IMR-90 (cell line): Measurements from ENCODE around the gene FMNL3. TPM values are rescaled to one million over a fixed set of nuclear protein-coding genes. Genes with fewer than 3 reads are reported as not detected.

Experiments
- ATAC-seq: fragments of 200-7000 bp; cut with Tn5 transposase; 2 replicates; pipeline ENCODE4 v1.9.1; 2020; ENCODE audit warnings: low read depth, mild to moderate bottlenecking, moderate library complexity
- BruUV-seq: library from RNA; stranded (reverse); fragments of 400-500 nt; replicated peaks from 2 replicates; lab custom pipeline; 2021; lab: Mats Ljungman, UMichigan
- CTCF ChIA-PET: fragments of 300-600 bp; formaldehyde crosslinking; extraction: SDS; loops from one replicate; lab custom pipeline; 2021; ENCODE audit warnings: antibody characterized with exemption; lab: Yijun Ruan, JAX
- POLR2A ChIA-PET: fragments of 300-600 bp; sonication (Branson Sonifier 250); formaldehyde crosslinking; loops from one replicate; lab custom pipeline; 2022; ENCODE audit warnings: antibody characterized with exemption; ENCODE audit not compliant: unreplicated experiment; lab: Charles Lee
- DNase-seq: peaks from one replicate; pipeline ENCODE4 v3.0.0; 2013
- H2AFZ ChIP-seq: replicated peaks from 2 replicates; pipeline ENCODE3; 2013; ENCODE audit warnings: low read length, mild to moderate bottlenecking; ENCODE audit not compliant: poor library complexity
- H2AK5ac ChIP-seq: 2 replicates; pipeline ENCODE4 v1.6.1; 2013; ENCODE audit warnings: low read depth, low read length, inconsistent platforms
- H2AK9ac ChIP-seq: replicated peaks from 2 replicates; pipeline ENCODE3; 2013; ENCODE audit warnings: mild to moderate bottlenecking, low read depth, low read length, moderate library complexity; ENCODE audit not compliant: poor library complexity
- H2BK120ac ChIP-seq: 2 replicates; pipeline ENCODE4 v1.6.1; 2013; ENCODE audit warnings: low read depth, low read length, inconsistent platforms
- H2BK15ac ChIP-seq: 3 replicates; pipeline ENCODE4 v1.6.1; 2013; ENCODE audit warnings: low read depth, low read length, inconsistent platforms
- H2BK20ac ChIP-seq: 2 replicates; pipeline ENCODE4 v1.6.1; 2013; ENCODE audit warnings: low read depth, mild to moderate bottlenecking, inconsistent platforms, low read length, moderate library complexity
- H2BK5ac ChIP-seq: 2 replicates; pipeline ENCODE4 v1.6.1; 2013; ENCODE audit warnings: mild to moderate bottlenecking, low read depth, low read length, inconsistent platforms; ENCODE audit not compliant: poor library complexity, severe bottlenecking
- H3K14ac ChIP-seq: replicated peaks from 2 replicates; pipeline ENCODE4 v1.6.1; 2013; ENCODE audit warnings: low read depth, low read length, inconsistent platforms
- H3K18ac ChIP-seq: 2 replicates; pipeline ENCODE4 v1.6.1; 2013; ENCODE audit warnings: low read depth, low read length, control low read depth
- H3K23ac ChIP-seq: 2 replicates; pipeline ENCODE4 v1.6.1; 2013; ENCODE audit warnings: low read depth, low read length, inconsistent platforms
- H3K27ac ChIP-seq: 2 replicates; pipeline ENCODE4 v1.5.1; 2013; ENCODE audit warnings: mild to moderate bottlenecking, control low read depth, low read length; ENCODE audit not compliant: insufficient read depth
- H3K27me3 ChIP-seq: 2 replicates; pipeline ENCODE4 v1.6.1; 2013; ENCODE audit warnings: low read length; ENCODE audit not compliant: control insufficient read depth, insufficient read depth
- H3K36me3 ChIP-seq: 2 replicates; pipeline ENCODE4 v1.6.1; 2013; ENCODE audit warnings: low read length, mixed read lengths; ENCODE audit not compliant: control insufficient read depth, insufficient read depth
- H3K4ac ChIP-seq: 2 replicates; pipeline ENCODE4 v1.6.1; 2013; ENCODE audit warnings: low read depth, low read length, inconsistent platforms
- H3K4me1 ChIP-seq: 2 replicates; pipeline ENCODE4 v1.6.1; 2013; ENCODE audit warnings: low read length, mixed read lengths; ENCODE audit not compliant: control insufficient read depth, insufficient read depth
- H3K4me2 ChIP-seq: 2 replicates; pipeline ENCODE4 v1.6.1; 2013; ENCODE audit warnings: low read depth, mild to moderate bottlenecking, control low read depth, low read length, moderate library complexity
- H3K4me3 ChIP-seq: 2 replicates; pipeline ENCODE4 v1.5.1; 2013; ENCODE audit warnings: low read depth, mild to moderate bottlenecking, control low read depth, low read length, moderate library complexity; ENCODE audit not compliant: insufficient read depth
- H3K56ac ChIP-seq: 2 replicates; pipeline ENCODE4 v1.6.1; 2013; ENCODE audit warnings: low read length, inconsistent platforms; ENCODE audit not compliant: insufficient read depth; ENCODE audit errors: extremely low read depth
- H3K79me1 ChIP-seq, 2 experiments: 2 replicates each; pipeline ENCODE4 v1.6.1; 2013; ENCODE audit warnings: low read length in 2 of 2, inconsistent platforms in 1 of 2, low read depth in 1 of 2
- H3K9ac ChIP-seq: 2 replicates; pipeline ENCODE4 v1.6.1; 2013; ENCODE audit warnings: low read depth, low read length, control low read depth
- H3K9me1 ChIP-seq: 2 replicates; pipeline ENCODE4 v1.6.1; 2013; ENCODE audit warnings: low read length, inconsistent platforms; ENCODE audit not compliant: insufficient read depth
- H3K9me3 ChIP-seq: 2 replicates; pipeline ENCODE4 v1.6.1; 2013; ENCODE audit warnings: low read length; ENCODE audit not compliant: control insufficient read depth, insufficient read depth
- H4K20me1 ChIP-seq: 2 replicates; pipeline ENCODE4 v1.6.1; 2013; ENCODE audit warnings: low read length, inconsistent platforms; ENCODE audit not compliant: insufficient read depth
- H4K5ac ChIP-seq: 2 replicates; pipeline ENCODE4 v1.6.1; 2013; ENCODE audit warnings: mild to moderate bottlenecking, low read depth, low read length, control low read depth
- H4K8ac ChIP-seq, 2 experiments: 2 replicates each; pipeline ENCODE4 v1.6.1; 2013; ENCODE audit warnings: low read depth in 2 of 2, low read length in 2 of 2, control low read depth in 1 of 2, inconsistent platforms in 1 of 2
- H4K91ac ChIP-seq: 2 replicates; pipeline ENCODE4 v1.6.1; 2013; ENCODE audit warnings: low read depth, low read length, inconsistent platforms; ENCODE audit not compliant: insufficient read depth
- CHD1 ChIP-seq: IDR thresholded peaks from 2 replicates; pipeline ENCODE4 v1.6.1; 2012; ENCODE audit warnings: low read depth, low read length, improper control_type of control experiment
- FOS ChIP-seq: fragments of 150-350 bp; IDR thresholded peaks from 2 replicates; pipeline ENCODE4 v1.6.1; 2016; ENCODE audit warnings: low read depth, low read length
- MXI1 ChIP-seq: IDR thresholded peaks from 2 replicates; pipeline ENCODE4 v1.6.1; 2012; ENCODE audit warnings: low read depth, mild to moderate bottlenecking, low read length, moderate library complexity, borderline replicate concordance
- NFE2L2 ChIP-seq: fragments of 150-350 bp; IDR thresholded peaks from 2 replicates; pipeline ENCODE4 v1.6.1; 2016; ENCODE audit warnings: low read depth, mild to moderate bottlenecking, low read length
- RCOR1 ChIP-seq: IDR thresholded peaks from 2 replicates; pipeline ENCODE4 v1.6.1; 2012; ENCODE audit warnings: mild to moderate bottlenecking, low read length, improper control_type of control experiment; ENCODE audit not compliant: insufficient replicate concordance
- USF2 ChIP-seq: fragments of 150-350 bp; IDR thresholded peaks from 2 replicates; pipeline ENCODE4 v1.6.1; 2017; ENCODE audit warnings: mild to moderate bottlenecking, antibody characterized with exemption, low read length, low read depth
- WGBS, 2 experiments: methylation state at CpG; one replicate each; pipeline versions ENCODE4 v1.1.5 to v1.1.7; 2013; ENCODE audit warnings: missing lambda C conversion rate in 2 of 2; ENCODE audit not compliant: insufficient read length in 1 of 2; ENCODE audit errors: extremely low coverage in 2 of 2; 5-methylcytosine and 5-hydroxymethylcytosine counted together
- dilution Hi-C: fragments of 300-500 bp; cut with HindIII; formaldehyde crosslinking; loops from one replicate; pipeline ENCODE4 v1.14.3; 2018; ENCODE audit warnings: low sequenced_read_pairs; ENCODE audit not compliant: unreplicated experiment
- in situ Hi-C: fragments of 300-500 bp; cut with MboI; formaldehyde crosslinking; loops from 3 replicates; pipeline ENCODE4 v1.14.3; 2019; ENCODE audit warnings: low sequenced_read_pairs, inconsistent platforms, mixed read lengths
- intact Hi-C: fragments of 100-400 bp; cut with micrococcal nuclease; formaldehyde crosslinking; loops from 2 replicates; pipeline ENCODE4 v1.10.0; 2022
- polyA plus RNA-seq, 3 experiments: library from polyadenylated mRNA; depleted of rRNA; stranded (reverse); fragments of >200 nt; gene quantifications; 2 replicates each; pipeline ENCODE4 v1.2.3, GENCODE V29; 2012; ENCODE audit warnings: low replicate concordance in 1 of 3
- total RNA-seq: library from RNA; depleted of rRNA; stranded (reverse); fragments of >200 nt; gene quantifications from 2 replicates; pipeline ENCODE4 v1.2.3, GENCODE V29; 2012

The FMNL3 gene
- total and polyA plus RNA-seq, 2 of the 4 experiments (the other 2 are of a cell fraction) = 16.3 to 36.4 TPM

- no peak for TF ChIP-seq NFE2L2
Observed at GRCh38 chr12:49643961-49644619, 63.1 kb downstream of the FMNL3 start (continued).

GRCh38 chr12:49643135-49643534, 64.1 kb downstream of the FMNL3 start:
- Histone ChIP-seq H3K79me1 (no peaks in the 10 kb centered on the region), H2BK15ac (no peak overlapping the region), H2BK20ac (no peak overlapping the region), H3K27ac (no peak overlapping the region), H2BK5ac (no peak overlapping the region), H3K27me3 (no peaks in the 10 kb centered on the region), H2AFZ (no peak overlapping the region), H3K14ac (no peak overlapping the region), H4K8ac (no peak overlapping the region), H3K4ac (no peak overlapping the region), H2BK120ac (no peak overlapping the region), H3K9ac (no peak overlapping the region), H4K20me1 (0 out of 2 replicates have a peak, but pooled peaks cover 4% of the 10 kb centered on the region), H3K18ac (no peak overlapping the region), H3K4me2 (no peak overlapping the region), H3K9me1 (no peaks in the 10 kb centered on the region), H3K4me3 (no peak overlapping the region), H3K4me1 (no peaks in the 10 kb centered on the region), H3K36me3 (peaks cover 49% of the 10 kb centered on the region), H2AK5ac (no peak overlapping the region), H4K5ac (no peak overlapping the region), H4K91ac (no peak overlapping the region), H3K9me3 (no peaks in the 10 kb centered on the region), H3K23ac (no peak overlapping the region), H3K56ac (no peak overlapping the region), H2AK9ac (no peak overlapping the region)
- ChIA-PET POLR2A (no interaction called here), CTCF (interaction anchor here (0.9 to 1.6 kb wide), 2 partner anchors 65 to 98 kb away, joined by 4 to 5 read pairs; partner anchors contain the start of gene TMBIM6)
- no peak for DNase-seq
- no peak for ATAC-seq
- no TSS peak for BruUV-seq
- intact Hi-C loops = no loop called here
- no peak for TF ChIP-seq MXI1
- no peak for TF ChIP-seq USF2
- TF ChIP-seq CHD1 = no peak
- no peak for TF ChIP-seq RCOR1
- TF ChIP-seq FOS = no peak
- no CpG with 5 or more reads among the region's 7 CpGs for WGBS, 2 experiments
- in situ Hi-C loops = loop anchor here (5.0 kb wide), 1 partner anchor 64 kb away; the partner anchor contains the start of gene FMNL3
- dilution Hi-C loops = no loop called here
